Sigmoid colon (tissue), 7 donors: ENCODE data around the gene OPRM1. TPM values are rescaled to one million over a fixed set of nuclear protein-coding genes. Genes with fewer than 3 reads are reported as not detected.

Experiments
- DNase-seq: peaks from one replicate; pipeline ENCODE4 v3.0.0-alpha.2; 2019
- H3K27ac ChIP-seq, 4 donors: fragments of 200-600 bp; sonication (generic); one replicate each; pipeline ENCODE4 v1.5.1; 2016 to 2019; ENCODE audit warnings: mild to moderate bottlenecking in 1 of 4
- H3K27me3 ChIP-seq, 3 donors: fragments of 200-600 bp; sonication (generic); one replicate each; pipeline ENCODE4 v1.5.1; 2019; ENCODE audit warnings: mild to moderate bottlenecking in 1 of 3
- H3K36me3 ChIP-seq, 4 donors: fragments of 200-600 bp; sonication (generic); one replicate each; pipeline ENCODE4 v1.5.1; 2016 to 2019
- H3K4me1 ChIP-seq, 4 donors: fragments of 200-600 bp; sonication (generic); one replicate each; pipeline ENCODE4 v1.5.1; 2017 to 2019
- H3K4me3 ChIP-seq, 4 donors: fragments of 200-600 bp; sonication (generic); one replicate each; pipeline ENCODE4 v1.5.1; 2017 to 2019; ENCODE audit warnings: mild to moderate bottlenecking in 2 of 4, moderate library complexity in 1 of 4
- H3K9me3 ChIP-seq, 4 donors: fragments of 200-600 bp in 3 of 4; sonication (generic) in 3 of 4; one replicate each; pipeline versions ENCODE4 v1.5.1 to v1.6.1; 2013 to 2019
- CTCF ChIP-seq, 4 experiments: fragments of 450-650 bp in 3 of 4; fragments of 200-600 bp in 1 of 4; IDR thresholded peaks; one replicate each; pipeline ENCODE4 v1.5.1; 2016 to 2019; ENCODE audit warnings: antibody characterized with exemption in 4 of 4, mild to moderate bottlenecking in 3 of 4, moderate library complexity in 2 of 4
- EP300 ChIP-seq, 4 donors: sonication (generic); formaldehyde crosslinking; IDR thresholded peaks; one replicate each; pipeline ENCODE4 v1.6.1; 2017; ENCODE audit warnings: antibody characterized with exemption in 4 of 4
- POLR2A ChIP-seq, 2 donors: fragments of 450-650 bp; IDR thresholded peaks; one replicate each; pipeline ENCODE4 v1.6.1; 2016; ENCODE audit warnings: antibody characterized with exemption in 2 of 2, mild to moderate bottlenecking in 2 of 2, moderate library complexity in 2 of 2
- POLR2AphosphoS5 ChIP-seq, 4 donors: sonication (generic); formaldehyde crosslinking; IDR thresholded peaks; one replicate each; pipeline ENCODE4 v1.6.1; 2017; ENCODE audit warnings: antibody characterized with exemption in 4 of 4
- WGBS, 2 donors: extraction: QIAGEN DNeasy Blood & Tissue Kit; methylation state at CpG; one replicate each; pipeline ENCODE4 v1.1.7; 2013; 5-methylcytosine and 5-hydroxymethylcytosine counted together
- intact Hi-C: fragments of 100-400 bp; cut with DNase I; formaldehyde crosslinking; loops from one replicate; pipeline ENCODE4 v1.15.1; 2023
- polyA plus RNA-seq, 3 donors: library from polyadenylated mRNA; stranded (reverse); fragments of 200-250 nt; gene quantifications; one replicate each; pipeline ENCODE4 v1.2.3, GENCODE V29; 2013
- total RNA-seq, 4 donors: library from RNA; depleted of rRNA; stranded (reverse); fragments of >200 nt; gene quantifications; one replicate each; pipeline ENCODE4 v1.1.0, GENCODE V29; 2016
- donor health status: healthy with polysubstance abuse.
- donor health status: Bipolar disorder and iron deficiency.
- donor health status: healthy.

The OPRM1 gene
- total and polyA plus RNA-seq, 7 donors = 0.19 to 3.3 (median 0.49) TPM; not detected in 2

- Histone ChIP-seq H3K36me3 (no peaks in the 10 kb centered on the region), H3K4me1 (no peaks in the 10 kb centered on the region), H3K9me3 (peaks cover 0 to 3% (median 0%) of the 10 kb centered on the region in 4 donors), H3K4me3 (no peak overlapping the region), H3K27ac (no peak overlapping the region), H3K27me3 (no peaks in the 10 kb centered on the region)
- 88 to 89% methylated on average over 4 of the region's 4 CpGs for WGBS, 2 donors
- no peak for DNase-seq
- TF ChIP-seq EP300 (IDR thresholded peaks at IDR 0.05) = no peak
- TF ChIP-seq POLR2AphosphoS5 (IDR thresholded peaks at IDR 0.05) = no peak
- no peak for TF ChIP-seq CTCF (IDR thresholded peaks at IDR 0.05)
- TF ChIP-seq POLR2A (IDR thresholded peaks at IDR 0.05) = no peak
- intact Hi-C loops = no loop called here
Observed at GRCh38 chr6:154251116-154251515, 212.1 kb downstream of the OPRM1 start.

- TF ChIP-seq EP300 (IDR thresholded peaks at IDR 0.05) (no peak), CTCF (IDR thresholded peaks at IDR 0.05) (no peak), POLR2A (IDR thresholded peaks at IDR 0.05) (no peak), POLR2AphosphoS5 (IDR thresholded peaks at IDR 0.05) (no peak)
- no peaks in the 10 kb centered on the region for H3K4me1 ChIP-seq
- H3K4me3 ChIP-seq = no peak overlapping the region
- intact Hi-C loops = no loop called here
- 77 to 83% methylated on average over 3 of the region's 3 CpGs for WGBS, 2 donors
- peaks cover 0 to 3% (median 0%) of the 10 kb centered on the region in 4 donors for H3K9me3 ChIP-seq
- no peaks in the 10 kb centered on the region for H3K27me3 ChIP-seq
- no peaks in the 10 kb centered on the region for H3K36me3 ChIP-seq
- H3K27ac ChIP-seq = no peak overlapping the region
- DNase-seq = no peak
Observed at GRCh38 chr6:154252678-154253077, 213.6 kb downstream of the OPRM1 start.

DNA sequence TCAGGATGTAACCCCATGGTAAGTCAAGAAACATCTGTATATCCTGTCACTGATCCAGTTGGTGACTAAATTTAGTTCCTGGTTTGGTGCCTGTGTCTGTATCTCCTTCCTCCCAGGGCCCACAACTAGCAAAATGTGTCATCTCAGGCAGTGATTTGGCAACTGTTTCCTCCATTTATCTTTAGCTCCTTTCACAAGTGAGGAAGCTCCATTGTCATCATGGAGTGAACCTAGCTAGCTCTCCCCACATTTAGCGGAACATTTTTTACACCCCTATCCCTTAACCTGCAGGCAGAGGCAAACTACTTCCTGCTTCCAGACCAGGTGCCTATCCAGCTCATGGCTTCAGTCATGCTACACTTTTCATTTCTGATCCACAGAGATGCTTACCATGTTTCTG is 218.0 kb downstream of the OPRM1 start:
- DNase-seq = no peak
- Histone ChIP-seq H3K36me3 (no peaks in the 10 kb centered on the region), H3K4me1 (no peaks in the 10 kb centered on the region), H3K9me3 (peaks cover 0 to 3% (median 0%) of the 10 kb centered on the region in 4 donors), H3K4me3 (no peak overlapping the region), H3K27me3 (no peaks in the 10 kb centered on the region), H3K27ac (no peak overlapping the region)
- WGBS, 2 donors = 70 to 88% methylated on average over 1 of the region's 1 CpG
- intact Hi-C loops = no loop called here
- TF ChIP-seq EP300 (IDR thresholded peaks at IDR 0.05) (no peak), POLR2AphosphoS5 (IDR thresholded peaks at IDR 0.05) (peak in 1 of 4 donors; percentile 16)

DNA sequence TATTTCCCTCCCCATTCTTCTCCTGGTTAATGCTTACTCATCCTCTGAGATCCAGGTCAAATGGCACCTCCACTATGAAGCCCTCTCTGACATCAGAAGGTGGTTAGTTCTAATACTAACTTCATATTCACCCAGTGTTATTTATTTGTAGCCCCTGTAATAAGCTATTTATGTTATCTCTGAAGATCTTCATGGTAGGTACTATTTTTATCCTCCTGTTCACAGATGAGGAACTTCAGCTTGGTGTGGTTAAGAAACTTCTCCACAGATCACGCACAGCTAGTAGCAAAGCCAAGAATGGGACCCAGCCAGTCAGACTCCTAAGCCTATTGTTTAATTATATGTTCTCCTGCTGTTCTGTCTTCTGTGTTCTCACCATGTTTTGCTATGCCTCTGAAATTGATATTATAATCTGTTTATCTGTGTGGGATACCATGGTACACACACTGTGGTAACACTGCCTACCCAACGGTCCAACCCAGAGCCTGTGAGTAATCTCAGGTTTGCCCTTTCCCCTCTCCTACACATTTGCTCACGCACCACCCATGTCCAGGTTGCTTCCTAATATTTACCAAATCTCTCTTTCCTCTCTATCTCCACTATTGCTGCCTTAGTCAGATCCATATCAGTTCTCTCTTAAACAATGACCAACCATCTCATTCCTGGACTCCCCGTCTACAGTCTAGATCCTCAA is 219.2 kb downstream of the OPRM1 start:
- DNase-seq = no peak
- no peaks in the 10 kb centered on the region for H3K27me3 ChIP-seq
- no peaks in the 10 kb centered on the region for H3K4me1 ChIP-seq
- peaks cover 0 to 3% (median 0%) of the 10 kb centered on the region in 4 donors for H3K9me3 ChIP-seq
- TF ChIP-seq POLR2AphosphoS5 (IDR thresholded peaks at IDR 0.05) (no peak), CTCF (IDR thresholded peaks at IDR 0.05) (no peak), EP300 (IDR thresholded peaks at IDR 0.05) (no peak), POLR2A (IDR thresholded peaks at IDR 0.05) (no peak)
- no peak overlapping the region for H3K4me3 ChIP-seq
- WGBS, 2 donors = 69 to 90% methylated on average over 4 of the region's 4 CpGs
- no peak overlapping the region for H3K27ac ChIP-seq
- H3K36me3 ChIP-seq = no peaks in the 10 kb centered on the region
- intact Hi-C loops = no loop called here

- H3K9me3 ChIP-seq = no peaks in the 10 kb centered on the region
- intact Hi-C loops = no loop called here
- no peaks in the 10 kb centered on the region for H3K4me1 ChIP-seq
- 71 to 88% methylated on average over 7 of the region's 7 CpGs for whole genome bisulfite sequencing, 2 donors
- DNase-seq = no peak
- H3K27ac ChIP-seq = no peak overlapping the region
- H3K36me3 ChIP-seq = no peaks in the 10 kb centered on the region
- TF ChIP-seq EP300 (IDR thresholded peaks at IDR 0.05) (no peak), POLR2A (IDR thresholded peaks at IDR 0.05) (no peak), CTCF (IDR thresholded peaks at IDR 0.05) (no peak)
- no peak overlapping the region for H3K4me3 ChIP-seq
- no peaks in the 10 kb centered on the region for H3K27me3 ChIP-seq
Observed at GRCh38 chr6:154261688-154262397, 222.8 kb downstream of the OPRM1 start.
